Measurements from ENCODE around the gene SBK2.
"Not testable (repeated sequence)": the region's sequence is repeated elsewhere in the genome, so short reads cannot be mapped to it uniquely, and the experiment has no call there.

SBK2 gene

GRCh38 chr19:55536951-55537740 is at the start of gene SBK2:
Gene SBK2, minus strand, starts transcription at chr19:55537133. Its CDS starts 839 bp downstream, at chr19:55536294.
- no peaks in the 10 kb centered on the region for H3K27me3 ChIP-seq (ENCODE audit: control insufficient read depth, insufficient read depth, low read length)
- H3K9me3 ChIP-seq (ENCODE audit: control insufficient read depth, low read length) = no peaks in the 10 kb centered on the region
- H3K9ac ChIP-seq (ENCODE audit: low read length) = no peak within 1 kb of the TSS
- H3K4me3 ChIP-seq (ENCODE audit: low read length) = no peak within 1 kb of the TSS
- no peaks in the 10 kb centered on the region for H3K36me3 ChIP-seq (ENCODE audit: control insufficient read depth, insufficient read depth, low read length)
- H3K4me1 ChIP-seq (ENCODE audit: control insufficient read depth, insufficient read depth, low read length) = peaks cover 4% of the 10 kb centered on the region

- Histone ChIP-seq H3K9me3 (ENCODE audit: control insufficient read depth, low read length) (no peaks in the 10 kb centered on the region), H3K4me1 (ENCODE audit: control insufficient read depth, insufficient read depth, low read length) (peaks cover 22% of the 10 kb centered on the region), H3K36me3 (ENCODE audit: control insufficient read depth, insufficient read depth, low read length) (no peaks in the 10 kb centered on the region), H3K4me3 (ENCODE audit: low read length) (no peak overlapping the region), H3K9ac (ENCODE audit: low read length) (no peak overlapping the region), H3K27me3 (ENCODE audit: control insufficient read depth, insufficient read depth, low read length) (no peaks in the 10 kb centered on the region)
These were observed 48.9 kb upstream of the SBK2 start for GRCh38 chr19:55585658-55586339.

- Histone ChIP-seq H3K9ac (ENCODE audit: low read length) (no peak overlapping the region), H3K4me3 (ENCODE audit: low read length) (no peak overlapping the region), H3K4me1 (ENCODE audit: control insufficient read depth, insufficient read depth, low read length) (peaks cover 22% of the 10 kb centered on the region), H3K27me3 (ENCODE audit: control insufficient read depth, insufficient read depth, low read length) (no peaks in the 10 kb centered on the region), H3K9me3 (ENCODE audit: control insufficient read depth, low read length) (no peaks in the 10 kb centered on the region), H3K36me3 (ENCODE audit: control insufficient read depth, insufficient read depth, low read length) (no peaks in the 10 kb centered on the region)
These were observed 47.9 kb upstream of the SBK2 start for GRCh38 chr19:55584871-55585270.

GRCh38 chr19:55583897-55584296 is 47.0 kb upstream of the SBK2 start:
- H3K4me3 ChIP-seq (ENCODE audit: low read length); H3K36me3 ChIP-seq (ENCODE audit: control insufficient read depth, insufficient read depth, low read length); H3K9ac ChIP-seq (ENCODE audit: low read length); H3K27me3 ChIP-seq (ENCODE audit: control insufficient read depth, insufficient read depth, low read length); H3K9me3 ChIP-seq (ENCODE audit: control insufficient read depth, low read length): not testable (repeated sequence)
- H3K4me1 ChIP-seq (ENCODE audit: control insufficient read depth, insufficient read depth, low read length) = peaks cover 22% of the 10 kb centered on the region

- H3K27me3 ChIP-seq (ENCODE audit: control insufficient read depth, insufficient read depth, low read length); H3K4me3 ChIP-seq (ENCODE audit: low read length); H3K9ac ChIP-seq (ENCODE audit: low read length); H3K9me3 ChIP-seq (ENCODE audit: control insufficient read depth, low read length); H3K36me3 ChIP-seq (ENCODE audit: control insufficient read depth, insufficient read depth, low read length): not testable (repeated sequence)
- peaks cover 22% of the 10 kb centered on the region for H3K4me1 ChIP-seq (ENCODE audit: control insufficient read depth, insufficient read depth, low read length)
These were observed 45.4 kb upstream of the SBK2 start for GRCh38 chr19:55582284-55582683.

- Histone ChIP-seq H3K4me1 (ENCODE audit: control insufficient read depth, insufficient read depth, low read length) (peaks cover 20% of the 10 kb centered on the region), H3K4me3 (ENCODE audit: low read length) (no peak overlapping the region), H3K27me3 (ENCODE audit: control insufficient read depth, insufficient read depth, low read length) (no peaks in the 10 kb centered on the region), H3K9ac (ENCODE audit: low read length) (peak overlapping the region; percentile 93), H3K36me3 (ENCODE audit: control insufficient read depth, insufficient read depth, low read length) (no peaks in the 10 kb centered on the region), H3K9me3 (ENCODE audit: control insufficient read depth, low read length) (no peaks in the 10 kb centered on the region)
These were observed 44.9 kb upstream of the SBK2 start for GRCh38 chr19:55581823-55582223.

GRCh38 chr19:55581145-55581822 is 44.4 kb upstream of the SBK2 start:
- no peaks in the 10 kb centered on the region for H3K27me3 ChIP-seq (ENCODE audit: control insufficient read depth, insufficient read depth, low read length)

GRCh38 chr19:55580628-55581144 is 43.8 kb upstream of the SBK2 start, which contains the start of gene ZNF579:
Gene ZNF579, minus strand, starts transcription at chr19:55580848. Its CDS starts 1,209 bp downstream, at chr19:55579639.
- Histone ChIP-seq H3K9ac (ENCODE audit: low read length) (peak within 1 kb of the TSS; percentile 93), H3K36me3 (ENCODE audit: control insufficient read depth, insufficient read depth, low read length) (no peaks in the 10 kb centered on the region), H3K4me1 (ENCODE audit: control insufficient read depth, insufficient read depth, low read length) (peaks cover 11% of the 10 kb centered on the region), H3K9me3 (ENCODE audit: control insufficient read depth, low read length) (no peaks in the 10 kb centered on the region), H3K4me3 (ENCODE audit: low read length) (peak within 1 kb of the TSS; percentile 20), H3K27me3 (ENCODE audit: control insufficient read depth, insufficient read depth, low read length) (no peaks in the 10 kb centered on the region)

More at GRCh38 chr19:55581145-55581822, 44.4 kb upstream of the SBK2 start:
- H3K4me3 ChIP-seq (ENCODE audit: low read length) = peak overlapping the region; percentile 20
- H3K36me3 ChIP-seq (ENCODE audit: control insufficient read depth, insufficient read depth, low read length) = no peaks in the 10 kb centered on the region
- H3K9ac ChIP-seq (ENCODE audit: low read length) = peak overlapping the region; percentile 93
- no peaks in the 10 kb centered on the region for H3K9me3 ChIP-seq (ENCODE audit: control insufficient read depth, low read length)
- H3K4me1 ChIP-seq (ENCODE audit: control insufficient read depth, insufficient read depth, low read length) = peaks cover 16% of the 10 kb centered on the region

GRCh38 chr19:55579766-55580621 is 43.1 kb upstream of the SBK2 start:
- H3K4me3 ChIP-seq (ENCODE audit: low read length) = peak overlapping the region; percentile 20
- H3K9me3 ChIP-seq (ENCODE audit: control insufficient read depth, low read length) = no peaks in the 10 kb centered on the region
- peaks cover 11% of the 10 kb centered on the region for H3K4me1 ChIP-seq (ENCODE audit: control insufficient read depth, insufficient read depth, low read length)
- H3K27me3 ChIP-seq (ENCODE audit: control insufficient read depth, insufficient read depth, low read length) = no peaks in the 10 kb centered on the region
- H3K36me3 ChIP-seq (ENCODE audit: control insufficient read depth, insufficient read depth, low read length) = no peaks in the 10 kb centered on the region
- peak overlapping the region; percentile 93 for H3K9ac ChIP-seq (ENCODE audit: low read length)

- Histone ChIP-seq H3K4me1 (ENCODE audit: control insufficient read depth, insufficient read depth, low read length) (peaks cover 11% of the 10 kb centered on the region), H3K9me3 (ENCODE audit: control insufficient read depth, low read length) (no peaks in the 10 kb centered on the region), H3K4me3 (ENCODE audit: low read length) (peak overlapping the region; percentile 20), H3K9ac (ENCODE audit: low read length) (peak overlapping the region; percentile 93), H3K27me3 (ENCODE audit: control insufficient read depth, insufficient read depth, low read length) (no peaks in the 10 kb centered on the region), H3K36me3 (ENCODE audit: control insufficient read depth, insufficient read depth, low read length) (no peaks in the 10 kb centered on the region)
These were observed 42.1 kb upstream of the SBK2 start for GRCh38 chr19:55578761-55579747.

All from mucosa of stomach (tissue), 1 donor.